Activated T-helper 1 cell treated with Interleukin-2 at 50 U/mL for 16 hours (primary cell): ENCODE data around the gene SLC41A1.

ENCODE experiments used
- DNase-seq: peaks from one replicate; pipeline ENCODE4 v3.0.0-alpha.2; 2020; ENCODE audit warnings: low read depth

The SLC41A1 gene

DNA sequence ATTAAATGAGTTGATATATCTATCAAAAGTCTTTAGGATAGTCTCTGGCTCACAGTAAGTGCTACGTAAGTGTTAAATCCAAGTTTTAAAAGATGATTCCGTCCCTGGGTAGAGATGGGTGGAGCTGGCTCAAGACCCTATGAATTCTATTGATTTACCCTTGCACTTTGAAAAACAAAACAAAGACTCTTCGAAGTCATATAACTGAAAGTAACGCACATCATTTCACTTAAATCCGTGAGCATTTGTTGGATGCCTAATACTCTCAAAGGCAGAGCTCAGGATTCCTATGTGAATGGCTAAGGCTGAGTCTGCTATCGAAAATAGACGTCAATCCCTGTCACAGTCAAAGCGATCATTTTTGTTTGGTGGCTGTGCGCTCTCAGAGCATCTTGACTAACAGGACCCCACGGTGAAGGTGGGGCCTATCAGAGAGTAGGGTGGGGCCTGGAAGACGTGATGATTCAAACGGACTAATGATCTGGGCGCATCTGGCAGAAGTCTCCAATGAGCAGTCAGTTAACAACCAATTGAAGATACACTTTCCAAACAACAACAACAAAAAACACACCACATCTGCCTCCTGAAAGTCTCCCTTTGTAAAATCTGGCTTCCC lies 61.9 kb downstream of the SLC41A1 start:
- DNase-seq: no peak

DNA sequence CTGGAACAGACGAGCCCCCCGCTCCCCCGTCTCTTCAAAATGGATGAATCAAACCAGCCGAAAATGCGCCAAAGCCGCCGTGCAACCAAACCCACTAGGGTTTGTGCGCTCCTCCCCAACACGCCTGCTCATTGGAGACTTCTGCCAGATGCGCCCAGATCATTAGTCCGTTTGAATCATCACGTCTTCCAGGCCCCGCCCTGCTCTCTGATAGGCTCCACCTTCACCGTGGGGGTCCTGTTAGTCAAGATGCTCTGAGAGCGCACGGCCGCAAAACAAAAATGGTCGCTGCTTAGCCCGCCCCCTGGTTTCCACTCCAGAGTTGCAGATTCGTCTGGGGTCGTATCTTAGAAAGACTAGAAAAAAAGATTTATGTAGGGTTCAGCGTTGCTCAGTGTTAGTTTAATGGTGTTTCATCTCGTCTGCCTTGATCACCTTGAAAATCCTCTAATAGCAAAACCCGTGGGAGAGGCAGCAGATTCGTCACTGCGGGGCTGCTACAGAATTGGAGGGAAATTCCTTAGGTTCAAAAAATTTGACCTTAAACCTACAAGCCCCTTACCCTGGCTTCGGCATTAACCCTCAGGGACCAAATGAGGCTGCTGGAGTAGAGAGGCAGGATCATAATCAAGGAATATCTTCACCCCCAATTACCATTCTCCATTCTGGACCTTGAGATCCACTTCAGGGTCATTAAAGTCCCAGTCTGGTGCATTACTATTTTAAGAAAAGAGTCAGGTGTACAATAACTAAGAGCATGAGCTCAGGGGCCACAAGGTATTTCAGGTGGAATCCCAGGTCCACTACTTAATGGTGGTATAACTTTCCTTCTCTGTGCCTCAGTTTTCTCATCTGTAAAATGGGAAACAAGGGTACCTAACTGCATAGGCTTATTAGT lies 62.6 kb downstream of the SLC41A1 start, which contains the start of gene NUCKS1:
TSS of gene NUCKS1 (minus strand) at position 45 of the 898 bp plus-strand sequence. CDS start 209 bp downstream, outside the sequence.
- peak; percentile 92 for DNase-seq

DNA sequence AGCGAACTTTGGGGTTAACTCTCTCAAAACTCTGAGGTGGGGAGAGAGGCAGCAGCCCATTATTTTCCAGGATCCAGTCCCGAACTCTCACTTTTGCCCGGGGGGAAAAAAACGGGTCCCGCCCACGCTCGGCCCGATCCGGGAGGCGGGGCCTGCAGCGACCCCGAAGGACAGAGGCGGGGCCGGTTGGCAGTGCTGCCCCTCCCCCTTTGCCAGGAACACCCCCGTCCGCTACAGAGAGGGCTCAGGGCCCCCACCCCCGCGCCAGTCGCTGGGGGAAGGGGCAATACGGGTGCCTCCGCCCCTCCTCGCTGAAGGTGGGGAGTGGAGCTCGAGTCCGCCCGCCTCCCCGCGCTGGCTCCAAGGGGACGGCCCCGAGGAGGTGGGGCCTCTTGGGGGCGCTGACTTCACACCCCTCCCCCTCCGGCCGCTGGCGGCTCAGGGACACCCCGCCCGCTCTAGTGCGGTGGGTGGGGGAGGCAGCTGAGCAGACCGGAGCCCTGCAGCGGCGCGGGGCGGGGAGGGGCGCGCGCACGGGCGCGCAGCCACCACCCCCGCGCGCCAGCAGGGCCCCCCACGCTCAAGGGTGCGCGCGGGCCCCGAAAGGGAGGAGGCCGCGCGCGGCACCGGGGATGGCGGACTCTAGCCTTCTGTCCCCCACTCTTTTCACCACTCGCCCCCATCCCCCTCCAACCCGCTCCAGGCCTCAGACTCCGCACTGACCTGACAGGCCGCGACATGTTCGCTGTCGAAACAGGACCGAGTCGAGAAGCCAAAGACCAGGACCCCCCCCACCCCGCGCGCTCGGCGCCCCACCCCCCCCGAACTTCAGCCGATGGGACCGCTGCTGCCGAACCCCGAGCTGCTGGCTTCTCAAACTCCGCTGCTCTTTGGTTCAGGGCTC lies 63.5 kb downstream of the SLC41A1 start:
- peak; percentile 92 for DNase-seq

DNA sequence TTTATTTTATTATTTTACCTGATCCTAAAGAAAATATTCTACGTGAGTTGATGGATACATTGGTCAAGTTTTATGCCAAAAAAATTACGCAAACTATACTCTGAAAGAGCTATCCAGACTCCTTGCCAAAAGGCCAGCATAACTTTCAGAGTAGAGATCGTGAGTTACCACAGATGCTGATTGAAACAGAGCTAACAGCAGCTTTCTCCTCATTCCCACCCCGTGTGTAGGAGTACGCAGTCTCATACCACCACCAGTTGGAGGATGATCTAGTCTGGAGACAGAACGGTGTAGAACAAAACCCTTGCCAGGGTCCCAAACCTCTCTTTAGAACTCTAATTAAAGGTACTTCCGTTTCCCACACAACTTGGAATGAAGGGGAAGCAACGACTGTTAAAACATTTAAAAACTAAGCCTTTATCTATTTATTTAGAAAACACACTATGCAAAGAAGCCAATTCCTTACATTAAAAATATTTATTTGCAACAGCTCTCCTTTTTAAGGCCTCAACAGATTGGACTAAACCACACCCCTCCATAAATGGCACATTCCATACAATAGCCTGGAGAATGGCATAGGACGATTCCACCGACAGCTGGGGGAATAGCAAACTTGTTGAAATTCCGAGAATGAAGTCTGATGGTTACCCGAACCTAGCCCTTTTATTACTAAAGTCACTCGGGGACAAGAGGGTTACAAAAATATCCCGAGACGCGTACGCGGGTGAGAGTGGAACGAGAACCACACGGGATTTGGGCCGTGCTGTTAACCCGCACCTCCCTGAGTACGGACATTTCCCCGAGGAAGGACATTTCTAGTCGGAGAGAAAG lies 64.4 kb downstream of the SLC41A1 start:
- DNase-seq: no peak

DNA sequence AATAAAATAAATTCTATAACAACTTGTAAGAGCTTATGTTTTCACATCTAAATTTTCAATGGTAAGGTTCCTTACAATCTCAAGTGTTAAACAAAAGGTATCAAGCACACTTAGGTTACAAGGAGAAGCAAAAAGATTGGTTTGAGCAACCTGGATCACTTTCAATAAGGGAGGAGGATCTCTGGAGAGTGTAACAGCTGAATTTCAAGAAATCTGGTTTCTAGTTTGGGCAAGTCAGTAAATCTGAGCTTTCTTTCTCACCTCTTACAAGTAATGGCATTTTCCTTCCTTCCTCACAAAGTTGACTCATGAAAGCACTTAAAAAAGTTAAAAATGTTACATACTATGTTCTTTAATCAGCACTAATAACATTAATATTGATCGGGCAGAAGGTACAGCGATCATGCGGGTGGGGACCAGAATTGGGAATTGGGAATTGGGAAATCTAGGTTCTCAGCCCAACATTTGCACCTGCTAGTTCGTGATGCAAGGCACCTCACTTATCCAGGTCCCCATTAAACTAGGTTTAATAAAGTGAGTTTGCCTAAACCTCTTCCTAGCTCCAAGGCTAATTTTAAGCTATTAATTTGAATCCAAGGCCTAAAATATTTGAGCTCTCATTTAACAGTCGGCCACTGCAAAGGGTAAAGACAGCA lies 66.1 kb downstream of the SLC41A1 start:
- DNase-seq: no peak

DNA sequence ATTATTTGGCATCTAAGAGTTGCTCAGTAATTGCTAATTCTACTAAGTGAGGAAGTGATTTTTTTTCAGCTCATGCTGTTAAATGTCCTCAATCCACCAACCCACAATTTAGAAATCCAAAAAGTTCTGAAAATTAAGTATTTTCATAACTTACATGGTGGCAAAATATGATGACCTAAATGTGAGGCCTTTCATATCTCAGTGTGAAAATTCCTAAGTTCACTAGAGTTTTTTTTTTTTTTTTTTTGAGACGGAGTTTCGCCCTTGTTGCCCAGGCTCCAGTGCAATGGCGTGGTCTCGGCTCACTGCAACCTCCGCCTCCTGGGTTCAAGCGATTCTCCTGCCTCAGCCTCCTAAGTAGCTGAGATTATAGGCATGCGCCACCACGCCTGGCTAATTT lies 68.6 kb downstream of the SLC41A1 start:
- no peak for DNase-seq

DNA sequence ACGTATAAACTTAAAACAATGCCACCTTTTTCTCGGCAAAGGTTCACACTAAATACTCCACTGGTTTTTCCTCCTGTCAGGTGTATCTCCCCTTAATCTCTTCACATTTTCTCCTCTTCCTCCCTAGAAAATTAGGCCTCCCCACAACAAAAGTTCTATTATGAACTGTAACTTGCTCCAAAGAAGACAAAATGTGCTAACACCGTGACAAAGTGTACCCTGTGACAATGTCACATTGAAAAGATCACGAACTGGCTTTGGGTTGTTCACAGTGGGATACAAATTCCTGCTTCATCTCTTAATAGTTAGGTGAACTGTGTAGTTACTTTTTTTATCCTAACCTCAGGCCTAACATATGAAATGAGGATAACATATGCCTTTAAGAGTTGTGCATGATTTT lies 69.0 kb downstream of the SLC41A1 start:
- DNase-seq: no peak

DNA sequence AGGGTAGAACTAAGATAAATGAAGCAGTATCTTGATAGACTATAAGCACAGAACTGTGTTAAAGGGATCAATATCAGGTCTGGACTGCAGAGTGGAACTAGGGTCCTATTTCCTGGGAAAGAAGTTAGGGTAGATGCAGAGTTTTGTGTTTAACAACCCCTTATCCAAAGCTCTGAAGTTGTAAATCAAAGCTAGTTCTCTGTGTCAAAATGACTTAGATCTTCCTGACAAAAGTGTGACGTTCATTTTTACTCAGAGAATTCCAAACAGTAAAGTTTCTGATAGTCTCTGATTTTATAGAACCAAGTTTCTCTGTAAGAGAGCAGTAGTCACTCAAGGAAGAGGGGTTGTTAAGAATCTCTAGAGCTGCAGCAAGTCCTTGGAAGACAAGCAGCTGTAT lies 71.3 kb downstream of the SLC41A1 start:
- no peak for DNase-seq

DNA sequence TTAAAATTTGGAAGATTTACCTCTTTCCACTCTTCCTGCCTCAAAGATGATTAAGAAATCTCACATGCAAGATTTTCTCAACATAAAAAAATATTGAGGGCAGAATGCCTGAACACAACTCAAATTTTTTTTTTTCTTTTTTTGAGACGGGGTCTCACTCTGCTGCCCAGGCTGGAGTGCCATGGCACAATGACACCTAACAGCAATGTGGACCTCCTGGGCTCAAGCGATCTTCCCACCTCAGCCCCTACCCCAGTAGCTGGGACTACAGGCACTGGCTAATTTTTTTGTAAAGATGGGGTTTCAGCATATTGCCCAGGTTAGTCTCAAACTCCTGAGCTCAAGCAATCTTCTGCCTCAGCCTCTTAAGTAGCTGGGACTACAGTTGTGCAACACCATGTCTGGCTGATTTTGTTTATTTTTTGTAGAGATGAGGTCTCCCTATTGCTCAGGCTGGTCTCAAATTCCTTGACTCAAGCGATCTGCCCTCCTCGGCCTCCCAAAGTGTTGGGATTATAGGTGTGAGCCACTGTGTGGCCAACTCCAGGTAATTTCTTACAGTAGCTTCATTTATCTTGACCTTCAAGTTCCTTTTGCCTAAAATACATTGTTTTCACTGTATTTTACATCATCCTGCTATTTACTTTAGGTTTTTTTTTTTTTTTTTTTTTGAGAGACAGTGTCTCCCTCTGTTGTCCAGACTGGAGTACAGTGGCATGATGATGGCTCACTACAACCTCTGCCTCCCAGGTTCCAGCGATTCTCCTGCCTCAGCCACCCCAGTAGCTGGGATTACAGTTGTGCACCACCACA lies 73.4 kb downstream of the SLC41A1 start:
- no peak for DNase-seq
